HG03039 (cell line): ENCODE results near the gene EXOSC10.
"Not testable (repeated sequence)": the region's sequence is repeated elsewhere in the genome, so short reads cannot be mapped to it uniquely, and the experiment has no call there.

Experiments used
- ATAC-seq: cut with Tn5 transposase; IDR thresholded peaks from one replicate; pipeline ENCODE4 v1.9.1; 2021; ENCODE audit warnings: mild to moderate bottlenecking, moderate library complexity; ENCODE audit not compliant: unreplicated experiment

EXOSC10 gene

DNA sequence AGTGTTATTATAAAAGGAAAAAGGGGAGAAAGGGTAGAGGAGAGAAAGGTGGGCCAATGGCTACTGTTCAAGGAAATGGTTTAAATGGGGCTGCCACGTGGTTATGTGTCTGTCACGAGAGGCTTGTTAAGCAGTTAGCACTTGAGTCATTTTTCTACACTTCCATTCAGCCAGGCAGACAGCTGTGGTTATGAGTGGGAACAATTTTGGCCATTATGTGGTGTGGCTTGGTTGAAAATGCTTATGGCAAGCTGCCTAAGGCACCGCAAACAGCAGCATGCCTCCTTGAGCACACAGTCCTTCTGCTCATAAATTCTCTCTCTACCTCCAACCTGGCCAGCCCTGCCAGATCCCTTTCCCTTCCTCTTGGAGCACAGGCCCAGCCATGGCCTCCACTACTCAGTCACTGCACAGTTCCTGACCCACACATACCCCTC lies 36.7 kb downstream of the EXOSC10 start:
- ATAC-seq, result no peak

- ATAC-seq, result no peak
These were observed 37.9 kb downstream of the EXOSC10 start for GRCh38 chr1:11061652-11062365.

- ATAC-seq, result peak; percentile 81
These were observed 39.5 kb downstream of the EXOSC10 start, which contains the start of gene SRM for GRCh38 chr1:11059968-11060830. Gene SRM (minus strand): TSS chr1:11060018. CDS start chr1:11059943, 75 bp downstream.

DNA sequence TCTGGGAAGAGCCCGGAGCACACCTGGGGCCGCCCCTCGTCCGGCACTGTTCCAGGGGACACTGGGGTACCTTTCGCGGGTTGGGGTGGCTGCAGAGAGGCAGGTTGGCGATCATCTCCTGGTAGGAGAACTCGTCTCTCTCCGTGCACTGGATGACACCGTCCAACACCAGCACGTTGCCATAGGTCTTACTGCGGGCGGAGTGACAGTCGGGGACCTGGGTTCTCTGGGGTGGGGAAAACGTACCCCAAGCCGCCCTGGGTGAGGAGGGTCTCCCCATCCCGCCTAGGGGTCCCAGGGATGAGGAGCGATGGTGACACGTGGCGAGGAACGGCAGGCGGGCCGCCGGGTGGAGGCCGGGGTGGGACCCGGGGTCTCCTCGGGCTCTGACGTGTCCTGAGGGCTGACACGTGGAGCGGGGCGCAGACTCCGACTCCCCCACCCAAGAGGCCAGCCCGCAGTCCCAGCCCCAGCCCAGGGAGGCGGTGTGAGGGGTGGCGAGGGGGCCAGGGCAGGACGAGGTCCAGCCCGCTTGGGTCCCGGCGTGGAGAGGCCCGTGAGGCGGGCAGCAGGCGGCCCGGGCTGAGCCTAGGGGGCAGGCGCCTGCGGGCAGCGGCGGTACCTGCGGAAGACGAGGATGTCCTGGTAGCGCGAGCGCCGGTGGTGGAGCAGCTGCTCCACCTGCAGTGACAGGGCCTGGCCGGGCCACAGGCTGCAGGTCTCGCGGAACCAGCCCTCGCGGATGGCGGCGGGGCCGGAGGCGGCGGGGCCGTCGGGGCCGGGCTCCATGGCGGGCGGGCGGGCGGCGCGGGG lies 40.3 kb downstream of the EXOSC10 start:
- ATAC-seq, result peak; percentile 14

DNA sequence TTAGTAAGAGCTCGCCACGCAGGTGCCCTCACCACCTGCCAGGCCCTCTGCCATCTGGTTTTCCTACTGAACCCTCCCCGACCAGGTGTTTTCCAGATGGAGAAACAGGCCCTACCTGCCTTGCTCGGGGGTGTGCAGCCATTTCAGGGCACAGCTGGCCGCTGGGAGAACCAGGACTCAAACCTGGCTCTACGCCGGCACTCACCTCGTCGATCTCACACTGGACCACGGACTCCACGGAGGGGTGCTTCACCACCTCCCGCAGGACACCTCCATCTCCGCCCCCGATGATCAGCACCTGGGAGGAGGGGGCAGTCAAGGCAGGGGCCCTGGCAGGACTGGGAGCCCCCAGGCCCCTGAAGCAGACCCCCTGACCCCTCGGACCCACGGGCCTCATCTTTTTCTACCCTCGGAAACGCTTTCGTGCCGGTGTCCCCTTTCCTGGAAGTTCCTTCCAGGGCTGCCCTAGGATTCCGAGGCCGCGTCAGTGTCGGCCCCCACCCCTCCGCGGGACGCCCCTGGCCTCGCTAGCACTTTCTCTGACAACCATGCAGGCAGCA lies 41.0 kb downstream of the EXOSC10 start:
- ATAC-seq, result no peak

DNA sequence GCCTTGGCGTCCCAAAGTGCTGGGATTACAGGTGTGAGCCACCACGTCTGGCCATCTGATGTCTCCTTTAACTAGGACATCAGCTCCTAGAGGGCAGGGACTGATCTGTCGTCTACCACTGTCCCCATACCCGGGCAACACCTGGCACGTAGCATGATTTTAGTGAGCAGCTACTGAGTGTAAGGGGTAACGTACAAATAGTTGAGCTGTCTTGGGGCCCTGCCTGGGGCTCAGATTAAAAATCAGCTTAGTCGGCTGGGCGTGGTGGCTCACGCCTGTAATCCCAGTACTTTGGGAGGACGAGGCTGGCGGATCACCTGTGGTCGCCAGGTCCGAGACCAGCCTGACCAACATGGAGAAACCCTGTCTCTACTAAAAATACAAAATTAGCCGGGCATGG lies 41.6 kb downstream of the EXOSC10 start:
- ATAC-seq, result no peak

DNA sequence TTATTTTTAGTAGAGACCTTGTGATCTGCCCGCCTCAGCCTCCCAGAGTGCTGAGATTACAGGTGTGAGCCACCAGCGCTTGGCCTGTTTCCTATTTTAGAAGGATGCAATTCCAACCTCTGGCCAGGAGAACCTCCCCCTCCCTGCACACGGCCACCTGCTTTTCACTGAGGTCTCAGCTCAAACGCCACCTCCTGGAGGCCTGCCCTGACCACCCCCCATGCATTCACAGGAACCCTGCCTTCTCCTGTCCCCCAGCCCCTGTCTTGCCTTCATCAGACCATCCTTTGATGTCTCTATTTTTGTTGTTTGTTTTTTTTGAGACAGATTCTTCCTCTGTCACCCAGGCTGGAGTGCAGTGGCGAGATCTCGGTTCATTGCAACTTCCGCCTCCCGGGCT lies 42.2 kb downstream of the EXOSC10 start:
- ATAC-seq, result no peak

- ATAC-seq, result no peak
These were observed 43.2 kb downstream of the EXOSC10 start for GRCh38 chr1:11056504-11056903.

- no peak for ATAC-seq
These were observed 44.0 kb downstream of the EXOSC10 start for GRCh38 chr1:11055676-11056075.

GRCh38 chr1:11054666-11055065 lies 45.0 kb downstream of the EXOSC10 start:
- no peak for ATAC-seq

DNA sequence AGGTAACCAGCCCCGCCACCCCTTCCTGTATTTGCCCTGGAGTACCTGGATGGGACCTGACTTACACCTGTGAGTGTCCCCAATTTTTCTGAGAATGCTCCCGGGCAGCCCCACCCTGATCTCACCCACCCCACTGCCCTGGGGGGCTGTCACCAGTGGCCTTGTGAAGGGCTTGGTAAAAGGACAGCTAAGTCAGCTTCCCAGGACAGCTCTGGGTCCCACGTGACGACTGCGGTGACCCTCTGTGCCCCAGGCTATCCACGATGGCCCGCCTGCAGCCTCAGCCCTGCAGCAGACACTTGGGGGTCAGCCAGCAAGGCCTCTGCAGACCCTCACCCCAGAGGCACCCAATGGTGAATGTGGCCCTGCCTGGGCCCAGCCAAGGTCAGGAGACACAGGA lies 45.5 kb downstream of the EXOSC10 start:
- no peak for ATAC-seq

GRCh38 chr1:11053758-11054137 lies 45.9 kb downstream of the EXOSC10 start:
- ATAC-seq, result no peak

DNA sequence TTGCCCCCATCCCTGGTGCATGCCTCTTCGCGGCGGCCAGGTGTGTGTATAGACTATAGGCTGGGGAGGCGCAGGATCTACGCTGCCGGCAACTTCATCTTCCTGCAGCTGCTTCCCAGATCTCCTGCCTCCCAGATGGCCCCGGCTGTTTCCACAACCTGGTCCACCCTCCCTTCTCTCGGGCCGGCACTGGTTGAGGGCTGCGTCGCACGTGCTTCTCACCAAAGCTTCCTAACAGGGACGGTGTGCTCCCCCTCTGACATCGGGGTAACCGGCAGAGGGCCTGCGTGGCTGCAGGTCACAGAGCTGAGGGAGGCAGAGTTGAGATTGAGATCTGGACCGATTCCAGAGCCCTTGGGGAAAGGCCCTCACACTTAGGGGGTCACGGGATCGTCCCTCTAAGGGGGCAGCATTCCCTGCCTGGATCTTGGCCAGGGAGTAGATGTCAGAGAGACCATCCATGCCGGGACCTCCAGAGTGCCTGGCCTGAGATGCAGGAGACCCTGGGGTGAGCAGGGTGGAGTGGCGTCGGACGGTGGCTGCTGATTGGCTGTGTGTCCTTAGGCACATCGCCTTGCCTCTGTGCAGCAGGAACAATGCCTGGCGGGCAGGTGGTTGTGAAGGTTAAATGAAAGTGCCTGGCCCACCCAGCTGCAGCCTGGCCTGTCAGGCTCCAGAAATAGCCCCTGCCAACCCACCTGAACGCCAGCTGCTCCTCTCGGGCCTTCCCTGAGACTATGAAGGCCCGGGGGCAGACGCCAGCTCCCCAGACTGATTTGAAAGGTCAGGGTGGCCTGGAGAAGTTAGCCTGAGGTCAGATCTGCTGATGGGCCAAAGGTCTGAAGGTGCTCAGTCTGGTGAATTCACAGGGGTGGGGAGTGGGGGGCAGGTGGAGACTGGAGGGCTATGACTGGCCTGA lies 46.6 kb downstream of the EXOSC10 start:
- no peak for ATAC-seq

DNA sequence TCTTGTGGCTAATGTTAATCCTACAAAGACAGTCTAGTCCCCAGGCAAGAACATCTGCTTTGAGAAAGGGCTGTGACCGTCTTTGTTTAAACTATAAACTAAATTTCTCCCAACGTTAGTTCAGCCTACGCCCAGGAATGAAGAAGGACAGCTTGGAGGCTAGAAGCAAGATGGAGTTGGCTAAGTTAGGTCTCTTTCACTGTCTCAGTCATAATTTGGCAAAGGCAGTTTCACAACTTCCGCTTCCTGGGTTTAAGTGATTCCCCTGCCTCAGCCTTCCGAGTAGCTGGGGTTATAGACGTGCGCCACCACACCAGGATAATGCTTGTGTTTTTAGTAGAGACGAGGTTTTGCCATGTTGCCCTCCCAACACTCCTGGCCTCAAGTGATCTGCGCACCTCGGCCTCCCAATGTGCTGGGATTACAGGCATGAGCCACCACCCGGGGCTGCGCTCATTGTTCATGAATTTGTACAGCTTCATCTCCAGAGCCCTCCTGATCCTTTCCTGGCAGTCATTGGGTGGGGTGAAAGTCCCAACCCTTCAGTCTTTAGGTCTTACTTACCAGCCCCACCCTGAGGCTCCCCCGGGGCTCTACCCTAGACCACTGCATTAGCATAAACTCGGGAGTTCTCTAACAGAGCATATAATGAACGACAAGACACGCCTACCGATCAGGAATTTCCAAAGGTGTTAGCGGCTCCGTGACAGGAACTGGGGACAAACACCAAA lies 47.7 kb downstream of the EXOSC10 start:
- ATAC-seq, result no peak

DNA sequence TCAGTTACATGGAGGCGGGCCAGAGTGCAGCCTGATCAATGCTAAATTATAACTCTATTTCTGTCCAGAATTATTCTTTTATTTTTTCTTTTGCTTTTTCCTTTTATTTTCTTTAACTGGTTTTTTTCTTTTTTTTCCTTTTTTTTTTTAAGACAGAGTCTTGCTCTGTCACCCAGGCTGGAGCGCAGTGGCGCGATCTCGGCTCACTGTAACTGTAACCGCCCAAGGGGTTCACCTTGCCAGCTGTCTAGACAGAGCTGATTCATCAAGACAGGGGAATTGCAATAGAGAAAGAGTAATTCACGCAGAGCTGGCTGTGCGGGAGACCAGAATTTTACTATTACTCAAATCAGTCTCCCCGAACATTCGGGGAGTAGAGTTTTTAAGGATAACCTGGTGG lies 48.5 kb downstream of the EXOSC10 start:
- not testable (repeated sequence) for ATAC-seq

DNA sequence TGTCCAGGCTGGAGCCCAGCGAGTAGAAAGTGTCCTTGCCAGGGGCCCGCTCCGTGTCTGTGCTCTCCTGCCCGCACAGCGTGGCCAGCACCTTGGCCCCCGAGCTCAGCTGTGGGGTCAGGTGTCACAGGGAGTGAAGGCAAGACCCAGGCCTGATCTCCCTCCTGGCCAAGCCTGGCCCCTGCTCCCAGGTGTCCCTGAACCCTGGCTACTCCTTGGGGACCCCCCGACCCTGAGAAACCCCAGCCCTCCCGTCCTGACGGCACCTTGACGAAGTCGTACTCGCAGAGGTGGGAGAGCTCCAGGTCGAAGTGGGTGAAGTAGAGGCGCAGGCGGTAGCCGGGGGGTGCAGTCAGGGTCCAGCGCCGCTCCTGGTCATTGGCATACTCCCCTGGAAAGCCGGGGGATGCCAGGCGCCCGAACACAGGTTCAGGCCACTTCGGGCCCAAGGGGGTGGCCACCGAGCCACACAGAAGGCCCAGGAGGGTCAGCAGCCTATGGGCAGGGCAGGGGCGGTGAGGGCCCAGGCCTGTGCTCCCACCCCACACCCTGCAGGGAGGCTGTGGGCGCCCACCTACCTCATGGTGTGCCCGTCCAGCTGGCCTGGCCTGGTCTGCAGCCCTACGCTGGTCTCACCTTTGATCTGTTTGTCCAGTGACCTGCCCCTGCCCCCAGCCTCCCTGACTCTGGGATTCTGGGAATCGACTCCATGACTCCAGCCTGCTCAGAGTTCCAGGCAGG lies 52.9 kb downstream of the EXOSC10 start, which contains the start of gene MASP2:
TSS of gene MASP2 (minus strand) at position 615 of the 741 bp plus-strand sequence. CDS start at position 583, 32 bp downstream.
- ATAC-seq, result no peak

- no peak for ATAC-seq
These were observed 53.5 kb downstream of the EXOSC10 start for GRCh38 chr1:11046270-11046566.

DNA sequence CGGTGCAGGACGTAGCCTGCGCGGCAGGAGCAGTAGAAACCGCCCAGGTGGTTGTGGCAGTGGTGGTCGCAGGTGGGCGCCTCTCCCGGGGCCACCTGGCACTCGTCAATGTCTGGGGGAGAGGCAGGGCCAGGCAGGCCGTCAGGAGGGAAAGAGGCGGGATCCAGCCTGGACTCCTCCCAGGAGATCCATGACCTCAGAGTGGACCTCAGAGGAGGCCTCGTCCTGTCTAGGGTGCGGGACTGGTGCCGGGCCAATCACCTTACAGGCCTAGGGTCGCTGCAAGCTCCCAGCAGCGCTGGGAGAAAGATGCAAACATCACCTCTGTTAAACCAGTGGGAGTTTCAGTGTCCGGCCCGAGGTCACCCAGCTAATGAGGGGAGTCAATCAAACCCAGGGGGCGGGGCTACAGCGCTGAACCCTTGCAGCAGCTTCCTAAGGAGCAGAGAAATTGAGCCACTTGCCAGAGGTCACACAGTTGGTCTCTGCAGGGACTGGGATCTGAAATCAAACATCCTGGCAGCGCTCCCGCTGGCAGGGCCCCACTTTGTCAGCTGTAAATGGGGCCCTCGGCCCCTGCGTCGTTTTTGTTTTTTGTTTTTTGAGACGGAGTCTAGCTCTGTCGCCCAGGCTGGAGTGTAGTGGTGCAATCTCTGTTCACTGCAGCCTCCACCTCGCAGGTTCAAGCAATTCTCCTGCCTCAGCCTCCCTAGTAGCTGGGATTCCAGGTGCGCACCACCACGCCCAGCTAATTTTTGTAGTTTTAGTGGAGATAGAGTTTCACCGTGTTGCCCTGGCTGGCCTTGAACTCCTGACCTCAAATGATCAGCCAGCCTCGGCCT lies 54.0 kb downstream of the EXOSC10 start:
- ATAC-seq, result no peak
